GM19455 (cell line): Measurements from ENCODE around the gene BCAP29.

Experiments
- ATAC-seq: cut with Tn5 transposase; IDR thresholded peaks from one replicate; pipeline ENCODE4 v1.9.1; 2021; ENCODE audit not compliant: unreplicated experiment

BCAP29 gene

DNA sequence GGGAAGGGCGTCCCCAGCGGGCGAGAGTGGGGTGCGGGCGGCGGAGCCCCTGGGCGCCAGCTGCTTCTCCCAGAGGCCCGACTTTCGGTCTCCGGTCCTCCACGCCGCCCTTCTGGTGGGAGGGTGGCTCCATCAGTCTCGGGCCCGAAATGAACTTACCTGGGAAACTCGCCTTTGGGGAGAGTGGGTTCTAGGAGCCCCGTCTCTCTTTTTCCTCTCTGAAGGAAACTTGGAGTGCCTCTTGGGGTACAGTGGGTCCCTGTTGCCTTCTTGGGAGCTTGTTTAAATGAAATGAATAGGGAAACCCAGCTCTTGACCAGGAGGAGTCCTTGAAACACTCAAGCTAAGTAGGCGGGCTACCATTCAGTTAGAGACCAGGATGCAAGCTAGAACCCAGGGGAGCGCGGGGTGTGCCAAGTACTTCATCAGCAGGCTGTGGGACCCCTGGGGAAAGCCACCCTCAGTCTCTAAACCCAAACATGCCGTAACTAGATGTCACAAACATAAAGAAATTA lies 81.9 kb downstream of the BCAP29 start:
- ATAC-seq: no peak

- ATAC-seq: no peak
Measured at GRCh38 chr7:107663196-107663595, 83.2 kb downstream of the BCAP29 start.

DNA sequence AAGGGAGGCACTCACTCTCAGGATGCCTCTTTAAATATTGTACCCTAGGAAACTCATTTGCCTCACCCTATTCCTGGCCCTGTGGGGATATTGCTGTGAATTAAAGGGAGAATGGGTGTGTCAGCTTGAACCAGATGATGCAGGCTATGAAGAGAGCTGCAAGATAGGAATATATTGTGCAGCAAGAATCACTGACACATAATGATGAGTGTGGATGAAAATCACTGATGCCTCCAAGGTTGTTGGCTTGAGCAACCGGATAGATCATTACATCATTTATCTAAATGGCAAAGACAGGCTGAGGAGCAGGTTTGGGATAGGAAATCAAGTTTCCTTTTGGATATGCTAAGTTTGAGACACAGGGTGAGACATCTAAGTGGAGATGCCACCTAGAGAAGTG lies 86.7 kb downstream of the BCAP29 start:
- ATAC-seq: no peak

DNA sequence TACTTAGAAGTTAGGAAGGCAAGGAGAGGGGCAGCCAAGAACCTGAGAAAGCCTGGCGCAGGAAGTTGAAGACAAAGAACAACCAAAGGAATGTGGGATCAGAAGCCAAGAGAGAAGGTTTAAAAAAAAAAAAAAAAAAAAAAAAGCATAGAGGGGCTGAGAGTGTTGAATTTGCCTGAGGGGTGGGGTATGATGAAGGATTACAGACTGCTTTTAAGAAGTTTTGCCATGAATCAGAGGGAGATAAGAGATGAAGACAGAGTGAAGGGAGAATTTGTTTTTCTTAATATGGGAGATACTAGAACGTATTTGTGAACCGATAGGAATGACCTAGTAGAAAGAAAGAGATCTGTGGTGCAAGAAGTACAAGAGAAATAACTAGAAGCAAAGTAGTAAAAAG lies 87.3 kb downstream of the BCAP29 start:
- ATAC-seq: no peak

- ATAC-seq: no peak
Measured at GRCh38 chr7:107668296-107668695, 88.2 kb downstream of the BCAP29 start.
